PC-3 (cell line): Measurements from ENCODE around the gene R3HDM1.

Experiments
- EZH2 ChIP-seq: fragments of 300-600 bp; sonication (generic); IDR thresholded peaks from one replicate; pipeline ENCODE4 v1.6.1; 2017; ENCODE audit warnings: antibody characterized with exemption, mild to moderate bottlenecking, low read length; ENCODE audit not compliant: unreplicated experiment
- TF ChIP-seq, protein P1 (sequence below): fragments of 300-600 bp; sonication (generic); conservative IDR thresholded peaks from 2 replicates; pipeline ENCODE4 v1.5.1; 2017; ENCODE audit warnings: antibody characterized with exemption, low read depth, mild to moderate bottlenecking, low read length

DNA sequence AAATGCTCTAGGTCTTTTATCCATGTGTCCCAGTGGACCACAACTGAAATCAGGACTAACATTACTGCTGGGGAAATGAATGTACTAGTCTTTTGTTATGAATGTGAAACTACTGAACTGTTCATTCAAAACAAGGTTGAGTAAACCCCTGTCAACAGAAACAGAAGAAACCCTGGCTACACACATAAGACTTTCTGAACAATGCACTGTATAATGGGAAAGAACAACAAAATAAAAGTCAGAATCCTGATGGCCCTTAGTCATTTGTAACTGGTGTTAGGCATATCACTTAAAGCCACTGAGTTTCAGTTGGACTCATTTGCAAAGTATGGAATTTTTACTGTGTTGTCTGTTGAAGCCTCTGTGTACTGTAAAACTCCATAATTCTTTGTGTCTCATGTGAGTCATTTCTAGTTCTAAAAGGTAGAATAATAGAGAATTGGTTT, 133.4 kb downstream of the R3HDM1 start:
- TF ChIP-seq EZH2: no peak
- TF ChIP-seq, protein P1, sequence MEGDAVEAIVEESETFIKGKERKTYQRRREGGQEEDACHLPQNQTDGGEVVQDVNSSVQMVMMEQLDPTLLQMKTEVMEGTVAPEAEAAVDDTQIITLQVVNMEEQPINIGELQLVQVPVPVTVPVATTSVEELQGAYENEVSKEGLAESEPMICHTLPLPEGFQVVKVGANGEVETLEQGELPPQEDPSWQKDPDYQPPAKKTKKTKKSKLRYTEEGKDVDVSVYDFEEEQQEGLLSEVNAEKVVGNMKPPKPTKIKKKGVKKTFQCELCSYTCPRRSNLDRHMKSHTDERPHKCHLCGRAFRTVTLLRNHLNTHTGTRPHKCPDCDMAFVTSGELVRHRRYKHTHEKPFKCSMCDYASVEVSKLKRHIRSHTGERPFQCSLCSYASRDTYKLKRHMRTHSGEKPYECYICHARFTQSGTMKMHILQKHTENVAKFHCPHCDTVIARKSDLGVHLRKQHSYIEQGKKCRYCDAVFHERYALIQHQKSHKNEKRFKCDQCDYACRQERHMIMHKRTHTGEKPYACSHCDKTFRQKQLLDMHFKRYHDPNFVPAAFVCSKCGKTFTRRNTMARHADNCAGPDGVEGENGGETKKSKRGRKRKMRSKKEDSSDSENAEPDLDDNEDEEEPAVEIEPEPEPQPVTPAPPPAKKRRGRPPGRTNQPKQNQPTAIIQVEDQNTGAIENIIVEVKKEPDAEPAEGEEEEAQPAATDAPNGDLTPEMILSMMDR: no peak
